ENCODE results near the gene PIP5KL1.

- TF ChIP-seq CTCF (conservative IDR thresholded peaks at IDR 0.05; ENCODE audit: low read length) (no peak), EZH2phosphoT487 (IDR thresholded peaks at IDR 0.05; ENCODE audit: borderline replicate concordance) (no peak)
These were observed 5.2 kb upstream of the PIP5KL1 start for GRCh38 chr9:127935765-127936221.
